HepG2 (cell line): Measurements from ENCODE around the gene ERF. TPM values are rescaled to one million over a fixed set of nuclear protein-coding genes. Genes with fewer than 3 reads are reported as not detected.

Source experiments
- ATAC-seq: fragments of 200-7000 bp; cut with Tn5 transposase; 3 replicates; pipeline ENCODE4 v1.9.1; 2020; ENCODE audit warnings: mild to moderate bottlenecking, moderate library complexity
- BruUV-seq: library from RNA; stranded (reverse); fragments of 400-500 nt; replicated peaks from 2 replicates; lab custom pipeline; 2021; lab: Mats Ljungman, UMichigan
- CTCF ChIA-PET: fragments of 300-600 bp; formaldehyde crosslinking; extraction: SDS; loops from one replicate; lab custom pipeline; 2021; ENCODE audit warnings: low total read pairs, inconsistent platforms, low intra/inter-chr PET ratio; lab: Yijun Ruan, JAX
- POLR2A ChIA-PET: fragments of 350-600 bp; sonication (Branson Sonifier 250); formaldehyde crosslinking; loops from one replicate; lab custom pipeline; 2020; ENCODE audit warnings: antibody characterized with exemption, inconsistent platforms; lab: Yijun Ruan, JAX
- DNase-seq: peaks from one replicate; pipeline ENCODE4 v3.0.0-alpha.2; 2015; ENCODE audit warnings: low spot score
- FAIRE-seq: peaks from 3 replicates; lab custom pipeline; 2011; peaks lifted over from hg19 to GRCh38; lab: Jason Lieb, UNC
- H2AFZ ChIP-seq: one replicate; pipeline ENCODE4 v1.6.1; 2011; ENCODE audit warnings: low read length, inconsistent platforms
- H3K27ac ChIP-seq: fragments of 300-600 bp; 3 replicates; pipeline ENCODE4 v1.8.0; 2011; ENCODE audit warnings: mixed run types, mild to moderate bottlenecking, mixed read lengths, low read length, inconsistent platforms; ENCODE audit not compliant: insufficient read depth; ENCODE audit errors: extremely low read length
- H3K27me3 ChIP-seq, 2 experiments: fragments of 200-600 bp in 1 of 2; 2 replicates in 1 of 2; 3 replicates in 1 of 2; pipeline versions ENCODE4 v1.6.0 to v1.8.0; 2011; ENCODE audit warnings: low read length in 2 of 2, mild to moderate bottlenecking in 2 of 2, moderate library complexity in 2 of 2, inconsistent platforms in 1 of 2; ENCODE audit not compliant: insufficient read depth in 2 of 2, control insufficient read depth in 1 of 2
- H3K36me3 ChIP-seq, 2 experiments: fragments of 200-600 bp in 1 of 2; replicated peaks in 1 of 2; 2 replicates in 1 of 2; 3 replicates in 1 of 2; pipeline versions ENCODE4 v1.5.1 to v1.8.0; 2011; ENCODE audit warnings: low read length in 2 of 2, inconsistent platforms in 1 of 2; ENCODE audit not compliant: insufficient read depth in 2 of 2, control insufficient read depth in 1 of 2
- H3K4me1 ChIP-seq: 2 replicates; pipeline ENCODE4 v1.5.1; 2012; ENCODE audit warnings: low read length, inconsistent platforms; ENCODE audit not compliant: insufficient read depth
- H3K4me2 ChIP-seq: 2 replicates; pipeline ENCODE4 v1.6.0; 2011; ENCODE audit warnings: low read depth, low read length, inconsistent platforms
- H3K4me3 ChIP-seq, 3 experiments: fragments of 200-600 bp in 1 of 3; sonication (generic), shearing (Covaris generic) in 1 of 3; replicated peaks in 1 of 3; 2 replicates each; pipeline ENCODE4 v1.5.1; 2011 to 2016; ENCODE audit warnings: low read length in 3 of 3, inconsistent platforms in 2 of 3, low read depth in 2 of 3, mild to moderate bottlenecking in 2 of 3, control low read depth in 1 of 3, mixed read lengths in 1 of 3; ENCODE audit not compliant: insufficient read depth in 1 of 3
- H3K79me2 ChIP-seq: one replicate; pipeline ENCODE4 v1.6.1; 2011; ENCODE audit warnings: low read length, inconsistent platforms; ENCODE audit not compliant: insufficient read depth
- H3K9ac ChIP-seq: 2 replicates; pipeline ENCODE4 v1.6.0; 2011; ENCODE audit warnings: mild to moderate bottlenecking, low read depth, low read length, inconsistent platforms; ENCODE audit not compliant: insufficient read depth
- H3K9me3 ChIP-seq: 2 replicates; pipeline ENCODE4 v1.5.1; 2012; ENCODE audit warnings: mild to moderate bottlenecking, low read length
- H4K20me1 ChIP-seq: 2 replicates; pipeline ENCODE4 v1.6.0; 2011; ENCODE audit warnings: inconsistent platforms, mild to moderate bottlenecking, low read length, moderate library complexity; ENCODE audit not compliant: insufficient read depth
- AGO2 ChIP-seq: fragments of 200-400 bp; formaldehyde crosslinking; optimal IDR thresholded peaks from 2 replicates; pipeline ENCODE3; 2017; ENCODE audit warnings: mild to moderate bottlenecking, low read depth, low read length, moderate library complexity
- AHR ChIP-seq: IDR thresholded peaks from 2 replicates; pipeline ENCODE4 v1.6.1; 2018; ENCODE audit warnings: missing genetic modification reagents, missing compliant biosample characterization
- CSRNP1 ChIP-seq: sonication (generic); formaldehyde crosslinking; IDR thresholded peaks from 2 replicates; pipeline ENCODE4 v1.8.1; 2023; ENCODE audit warnings: mild to moderate bottlenecking, missing genetic modification reagents
- CTCF ChIP-seq: sonication (generic); formaldehyde crosslinking; IDR thresholded peaks from 2 replicates; pipeline ENCODE4 v1.5.0; 2020; ENCODE audit warnings: mild to moderate bottlenecking, missing genetic modification reagents, moderate library complexity
- E2F2 ChIP-seq: sonication (generic); formaldehyde crosslinking; IDR thresholded peaks from 2 replicates; pipeline ENCODE4 v1.4.0; 2020; ENCODE audit warnings: missing genetic modification reagents, borderline replicate concordance
- LCORL ChIP-seq, 2 experiments: fragments of 450-650 bp in 1 of 2; sonication (generic) in 1 of 2; formaldehyde crosslinking in 1 of 2; IDR thresholded peaks; 2 replicates each; pipeline versions ENCODE4 v1.5.0 to v1.6.1; 2017 to 2020; ENCODE audit warnings: antibody characterized with exemption in 1 of 2, missing genetic modification reagents in 1 of 2
- LRRFIP1 ChIP-seq: sonication (generic); formaldehyde crosslinking; conservative IDR thresholded peaks from 2 replicates; pipeline ENCODE4 v1.4.0; 2020; ENCODE audit warnings: missing genetic modification reagents
- MAX ChIP-seq: IDR thresholded peaks from 2 replicates; pipeline ENCODE4 v1.6.1; 2012; ENCODE audit warnings: inconsistent platforms
- MBD4 ChIP-seq: IDR thresholded peaks from 2 replicates; pipeline ENCODE4 v1.6.1; 2012; ENCODE audit warnings: low read length, inconsistent platforms, borderline replicate concordance
- STAG1 ChIP-seq: sonication (generic); formaldehyde crosslinking; IDR thresholded peaks from 2 replicates; pipeline ENCODE4 v1.4.0; 2020; ENCODE audit warnings: missing genetic modification reagents
- TEAD3 ChIP-seq: optimal IDR thresholded peaks from 2 replicates; pipeline ENCODE3; 2016; ENCODE audit warnings: borderline replicate concordance
- ZFP91 ChIP-seq: sonication (generic); formaldehyde crosslinking; IDR thresholded peaks from 2 replicates; pipeline ENCODE4 v1.9.0; 2022; ENCODE audit warnings: missing genetic modification reagents, mild to moderate bottlenecking, borderline replicate concordance
- ZNF737 ChIP-seq: sonication (generic); formaldehyde crosslinking; IDR thresholded peaks from 2 replicates; pipeline ENCODE4 v1.5.0; 2020; ENCODE audit warnings: missing genetic modification reagents, mild to moderate bottlenecking, borderline replicate concordance
- WGBS: methylation state at CpG from one replicate; pipeline ENCODE4 v1.1.6; 2017; ENCODE audit warnings: low lambda C conversion rate; 5-methylcytosine and 5-hydroxymethylcytosine counted together
- in situ Hi-C: cut with HindIII; loops from 2 replicates; pipeline ENCODE4 v1.10.0; 2017; ENCODE audit warnings: low pct_unique_long_range_greater_than_20kb; ENCODE audit not compliant: extremely low pct_ligation_motif_present
- intact Hi-C: fragments of 100-400 bp; cut with micrococcal nuclease; formaldehyde crosslinking; loops from one replicate; pipeline ENCODE4 v1.10.0; 2022; ENCODE audit not compliant: unreplicated experiment
- polyA plus RNA-seq, 8 experiments: library from polyadenylated mRNA; depleted of rRNA in 3 of 8; stranded (reverse) in 7 of 8; unstranded in 1 of 8; fragments of >200 nt; fragmentation: Illumina TruSeq in 4 of 8; extraction: Trizol in 4 of 8; gene quantifications; 2 replicates each; pipeline versions ENCODE4 v1.2.1 to v1.2.3, GENCODE V29; 2011 to 2016; ENCODE audit warnings: low read depth in 4 of 8, missing spikeins in 1 of 8, mixed read lengths in 1 of 8; ENCODE audit not compliant: insufficient read depth in 1 of 8
- total RNA-seq, 5 experiments: library from RNA; depleted of rRNA; stranded (reverse); fragments of >200 nt; fragmentation: Illumina TruSeq; extraction: Trizol; gene quantifications; 2 replicates each; pipeline ENCODE4 v1.2.3, GENCODE V29; 2016; ENCODE audit warnings: low read depth in 1 of 5

ERF gene
- total and polyA plus RNA-seq, 2 of the 13 experiments (the other 11 are each of a cell fraction or from before 2014, with no cell fraction given) = 67.1 to 69.9 TPM

GRCh38 chr19:42295831-42296525, 41.0 kb upstream of the ERF start:
- DNase-seq = peak; percentile 74
- peak; percentile 81 for ATAC-seq
- FAIRE-seq = peak; percentile 92
- Histone ChIP-seq H3K4me2 (no peak overlapping the region), H4K20me1 (no peaks in the 10 kb centered on the region), H3K27me3 (no peaks in the 10 kb centered on the region), H3K4me3 (no peak overlapping the region), H3K9ac (no peak overlapping the region), H3K36me3 (peaks cover 13 to 42% of the 10 kb centered on the region in 2 experiments; a peak in 3 of 5 replicates), H3K4me1 (peaks cover 2% of the 10 kb centered on the region), H3K27ac (no peak overlapping the region), H3K79me2 (no peaks in the 10 kb centered on the region), H2AFZ (no peak overlapping the region), H3K9me3 (no peaks in the 10 kb centered on the region)
- no TSS peak for BruUV-seq
- intact Hi-C loops (no loop called here), in situ Hi-C loops (no loop called here)
- ChIA-PET CTCF (interaction anchor here (0.7 to 1.4 kb wide), 2 partner anchors 50 to 51 kb away, joined by 3 to 7 read pairs; no protein-coding TSS in a partner anchor), POLR2A (interaction anchor here (0.8 to 1.4 kb wide), 4 partner anchors 14 to 53 kb away, joined by 3 to 7 read pairs (median 4); partner anchors contain the start of gene CIC)
- WGBS = 100% methylated on average over 1 of the region's 6 CpGs
- TF ChIP-seq TEAD3 (CRISPR knock-in tag) (peak; percentile 39), CTCF (CRISPR knock-in tag) (peak; percentile 97), ZNF737 (CRISPR knock-in tag) (no peak), MBD4 (no peak), MAX (0 out of 2 replicates have a peak, but pooled peaks have one; percentile 27), ZFP91 (CRISPR knock-in tag) (peak; percentile 67), AGO2 (peak; percentile 53), LRRFIP1 (no peak), LCORL (IDR thresholded peaks at IDR 0.05) (no peak), LCORL (CRISPR knock-in tag; IDR thresholded peaks at IDR 0.05) (0 out of 2 replicates have a peak, but pooled peaks have one; percentile 29), CSRNP1 (CRISPR knock-in tag) (no peak), AHR (CRISPR knock-in tag) (0 out of 2 replicates have a peak, but pooled peaks have one; percentile 60), E2F2 (CRISPR knock-in tag) (no peak), STAG1 (CRISPR knock-in tag) (peak; percentile 83)
